Ishikawa (cell line): ENCODE measurements around the gene ZNF474.

Experiments
- CEBPB ChIP-seq: IDR thresholded peaks from 2 replicates; pipeline ENCODE4 v1.6.1; 2012
- CREB1 ChIP-seq: IDR thresholded peaks from 2 replicates; pipeline ENCODE4 v1.6.1; 2012; ENCODE audit warnings: low read depth
- EGR1 ChIP-seq: IDR thresholded peaks from 2 replicates; pipeline ENCODE4 v1.6.1; 2012
- EP300 ChIP-seq: IDR thresholded peaks from 2 replicates; pipeline ENCODE4 v1.6.1; 2012; ENCODE audit warnings: borderline replicate concordance
- FOXM1 ChIP-seq: IDR thresholded peaks from 2 replicates; pipeline ENCODE4 v1.6.1; 2012; ENCODE audit warnings: low read depth, borderline replicate concordance
- NFIC ChIP-seq: IDR thresholded peaks from 2 replicates; pipeline ENCODE4 v1.6.1; 2012
- RAD21 ChIP-seq: IDR thresholded peaks from 2 replicates; pipeline ENCODE4 v1.6.1; 2012; ENCODE audit warnings: low read depth
- TAF1 ChIP-seq: IDR thresholded peaks from 2 replicates; pipeline ENCODE4 v1.6.1; 2012; ENCODE audit warnings: low read depth, mild to moderate bottlenecking
- TCF12 ChIP-seq: IDR thresholded peaks from 2 replicates; pipeline ENCODE4 v1.6.1; 2012; ENCODE audit warnings: low read depth
- TEAD4 ChIP-seq: IDR thresholded peaks from 2 replicates; pipeline ENCODE4 v1.6.1; 2012
- YY1 ChIP-seq: IDR thresholded peaks from 2 replicates; pipeline ENCODE4 v1.6.1; 2012; ENCODE audit warnings: low read depth
- ZBTB7A ChIP-seq: IDR thresholded peaks from 2 replicates; pipeline ENCODE4 v1.6.1; 2012; ENCODE audit warnings: low read depth
- TF ChIP-seq, protein P1 (sequence below): IDR thresholded peaks from 2 replicates; pipeline ENCODE4 v1.6.1; 2012; ENCODE audit warnings: low read depth, mild to moderate bottlenecking
- TF ChIP-seq, protein P2 (sequence below): IDR thresholded peaks from 2 replicates; pipeline ENCODE4 v1.6.1; 2012
- TF ChIP-seq, protein P3 (sequence below): IDR thresholded peaks from 2 replicates; pipeline ENCODE4 v1.6.1; 2012

The ZNF474 gene

DNA sequence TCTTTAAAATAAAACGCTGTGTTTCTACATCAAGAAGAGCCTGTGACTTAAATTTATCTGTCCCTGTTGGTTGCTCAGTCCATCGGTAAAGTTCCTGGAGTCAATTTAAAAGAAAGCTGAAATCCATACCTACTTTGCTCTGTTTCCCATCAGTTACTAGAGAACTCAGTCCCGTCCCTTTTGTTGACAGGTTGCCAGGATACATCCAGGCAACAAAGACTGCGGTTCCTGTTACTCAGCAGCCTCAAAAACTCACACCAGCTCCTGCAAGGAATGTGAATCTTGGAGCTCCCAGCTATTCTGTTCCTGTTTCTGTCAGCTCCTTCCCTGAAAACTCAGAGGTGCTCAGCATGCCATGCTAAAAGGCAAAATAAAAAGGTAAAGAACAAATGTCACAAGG, at the start of gene ZNF474:
Gene ZNF474, plus strand, starts transcription at position 241 of the 400 bp plus-strand sequence. CDS start 22,445 bp downstream, outside the sequence.
- no peak for TF ChIP-seq TAF1
- no peak for TF ChIP-seq EGR1
- TF ChIP-seq NFIC, result no peak
- TF ChIP-seq TCF12, result no peak
- no peak for TF ChIP-seq YY1
- no peak for TF ChIP-seq EP300
- TF ChIP-seq TEAD4, result no peak
- TF ChIP-seq FOXM1, result no peak
- no peak for TF ChIP-seq CREB1
- TF ChIP-seq, protein P1, sequence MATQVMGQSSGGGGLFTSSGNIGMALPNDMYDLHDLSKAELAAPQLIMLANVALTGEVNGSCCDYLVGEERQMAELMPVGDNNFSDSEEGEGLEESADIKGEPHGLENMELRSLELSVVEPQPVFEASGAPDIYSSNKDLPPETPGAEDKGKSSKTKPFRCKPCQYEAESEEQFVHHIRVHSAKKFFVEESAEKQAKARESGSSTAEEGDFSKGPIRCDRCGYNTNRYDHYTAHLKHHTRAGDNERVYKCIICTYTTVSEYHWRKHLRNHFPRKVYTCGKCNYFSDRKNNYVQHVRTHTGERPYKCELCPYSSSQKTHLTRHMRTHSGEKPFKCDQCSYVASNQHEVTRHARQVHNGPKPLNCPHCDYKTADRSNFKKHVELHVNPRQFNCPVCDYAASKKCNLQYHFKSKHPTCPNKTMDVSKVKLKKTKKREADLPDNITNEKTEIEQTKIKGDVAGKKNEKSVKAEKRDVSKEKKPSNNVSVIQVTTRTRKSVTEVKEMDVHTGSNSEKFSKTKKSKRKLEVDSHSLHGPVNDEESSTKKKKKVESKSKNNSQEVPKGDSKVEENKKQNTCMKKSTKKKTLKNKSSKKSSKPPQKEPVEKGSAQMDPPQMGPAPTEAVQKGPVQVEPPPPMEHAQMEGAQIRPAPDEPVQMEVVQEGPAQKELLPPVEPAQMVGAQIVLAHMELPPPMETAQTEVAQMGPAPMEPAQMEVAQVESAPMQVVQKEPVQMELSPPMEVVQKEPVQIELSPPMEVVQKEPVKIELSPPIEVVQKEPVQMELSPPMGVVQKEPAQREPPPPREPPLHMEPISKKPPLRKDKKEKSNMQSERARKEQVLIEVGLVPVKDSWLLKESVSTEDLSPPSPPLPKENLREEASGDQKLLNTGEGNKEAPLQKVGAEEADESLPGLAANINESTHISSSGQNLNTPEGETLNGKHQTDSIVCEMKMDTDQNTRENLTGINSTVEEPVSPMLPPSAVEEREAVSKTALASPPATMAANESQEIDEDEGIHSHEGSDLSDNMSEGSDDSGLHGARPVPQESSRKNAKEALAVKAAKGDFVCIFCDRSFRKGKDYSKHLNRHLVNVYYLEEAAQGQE, result no peak
- TF ChIP-seq ZBTB7A, result no peak
- TF ChIP-seq, protein P2, sequence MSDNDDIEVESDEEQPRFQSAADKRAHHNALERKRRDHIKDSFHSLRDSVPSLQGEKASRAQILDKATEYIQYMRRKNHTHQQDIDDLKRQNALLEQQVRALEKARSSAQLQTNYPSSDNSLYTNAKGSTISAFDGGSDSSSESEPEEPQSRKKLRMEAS, result no peak
- TF ChIP-seq CEBPB, result no peak
- no peak for TF ChIP-seq RAD21
- TF ChIP-seq, protein P3, sequence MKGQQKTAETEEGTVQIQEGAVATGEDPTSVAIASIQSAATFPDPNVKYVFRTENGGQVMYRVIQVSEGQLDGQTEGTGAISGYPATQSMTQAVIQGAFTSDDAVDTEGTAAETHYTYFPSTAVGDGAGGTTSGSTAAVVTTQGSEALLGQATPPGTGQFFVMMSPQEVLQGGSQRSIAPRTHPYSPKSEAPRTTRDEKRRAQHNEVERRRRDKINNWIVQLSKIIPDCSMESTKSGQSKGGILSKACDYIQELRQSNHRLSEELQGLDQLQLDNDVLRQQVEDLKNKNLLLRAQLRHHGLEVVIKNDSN, result no peak

DNA sequence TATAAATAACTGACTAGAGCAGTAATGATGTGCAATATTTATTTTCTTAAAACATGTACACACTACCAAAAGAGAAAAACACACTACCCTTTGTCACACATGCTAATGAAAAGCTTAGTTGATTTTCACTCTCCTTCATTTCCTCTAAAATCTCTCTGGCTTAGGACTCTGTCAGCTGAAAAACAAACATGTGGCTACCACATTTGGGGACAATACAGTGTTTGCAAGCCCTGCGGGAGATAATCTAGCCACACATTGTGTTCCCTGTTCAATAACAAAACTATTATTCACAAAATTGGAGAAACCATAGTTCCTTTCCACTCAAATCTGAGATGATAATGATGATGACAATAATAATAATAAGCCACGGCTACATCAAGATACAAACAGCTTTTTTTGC, 47.8 kb upstream of the ZNF474 start:
- TF ChIP-seq TAF1, result no peak
- TF ChIP-seq TCF12, result no peak
- TF ChIP-seq CREB1, result no peak
- TF ChIP-seq EGR1, result no peak
- TF ChIP-seq, protein P1, result no peak
- no peak for TF ChIP-seq ZBTB7A
- no peak for TF ChIP-seq YY1
- TF ChIP-seq, protein P2, result no peak
- no peak for TF ChIP-seq RAD21
- TF ChIP-seq, protein P3, result no peak
- no peak for TF ChIP-seq CEBPB
- TF ChIP-seq NFIC, result no peak
- TF ChIP-seq FOXM1, result no peak
- TF ChIP-seq EP300, result no peak
- TF ChIP-seq TEAD4, result no peak

DNA sequence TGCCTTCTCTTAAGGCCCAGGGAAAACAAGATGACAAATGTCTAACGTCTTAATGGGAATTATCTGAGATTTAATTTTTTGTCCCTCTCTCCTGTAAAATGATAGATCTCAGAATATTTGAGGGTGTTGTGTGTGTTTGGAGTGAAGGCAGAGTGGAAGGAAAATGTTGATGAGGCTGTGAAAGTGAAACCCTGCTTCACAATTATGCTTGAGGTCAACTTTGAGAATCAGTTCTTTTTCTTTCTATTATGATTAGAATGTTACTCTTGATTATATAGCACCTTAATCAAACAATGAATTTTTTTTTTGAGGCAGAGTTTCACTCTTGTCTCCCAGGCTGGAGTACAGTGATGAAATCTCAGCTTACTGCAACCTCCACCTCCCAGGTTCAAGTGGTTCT, 45.8 kb upstream of the ZNF474 start:
- TF ChIP-seq, protein P3, result no peak
- no peak for TF ChIP-seq ZBTB7A
- TF ChIP-seq CREB1, result no peak
- no peak for TF ChIP-seq TEAD4
- TF ChIP-seq RAD21, result no peak
- no peak for TF ChIP-seq YY1
- no peak for TF ChIP-seq TCF12
- TF ChIP-seq, protein P1, result no peak
- TF ChIP-seq, protein P2, result no peak
- no peak for TF ChIP-seq EGR1
- no peak for TF ChIP-seq TAF1
- TF ChIP-seq FOXM1, result no peak
- TF ChIP-seq EP300, result no peak
- TF ChIP-seq CEBPB, result no peak
- TF ChIP-seq NFIC, result no peak

DNA sequence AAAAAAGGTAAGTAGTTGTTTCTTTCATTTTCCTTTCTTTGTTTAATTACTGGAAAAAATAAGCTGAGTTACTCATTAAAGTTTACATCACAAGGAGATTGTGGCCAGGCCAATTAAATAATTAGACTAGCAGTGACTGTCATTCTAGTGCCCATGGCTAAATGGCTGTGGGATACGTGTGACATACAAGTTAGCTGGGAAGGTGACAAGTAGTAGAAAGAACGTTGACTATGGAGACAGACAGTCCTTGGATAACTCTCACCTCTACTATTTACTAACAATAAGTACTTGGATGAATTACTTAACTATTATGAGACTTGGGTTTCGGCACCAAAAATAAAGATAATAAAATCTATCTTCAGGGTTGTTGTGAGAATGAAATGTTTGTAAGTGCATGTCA, 44.3 kb upstream of the ZNF474 start:
- TF ChIP-seq ZBTB7A (no peak), CEBPB (no peak), RAD21 (no peak), CREB1 (no peak), TEAD4 (no peak), EGR1 (no peak), EP300 (no peak)
